Endothelial cell of umbilical vein (primary cell): ENCODE results near the gene PKP3. TPM values are rescaled to one million over a fixed set of nuclear protein-coding genes. Genes with fewer than 3 reads are reported as not detected.

Experiments
- BruUV-seq: library from RNA; stranded (reverse); fragments of 400-500 nt; replicated peaks from 2 replicates; lab custom pipeline; 2021; lab: Mats Ljungman, UMichigan
- CTCF ChIA-PET: fragments of 300-600, 350-600 bp; sonication (Branson Sonifier 250); formaldehyde crosslinking; loops from one replicate; lab custom pipeline; 2021; ENCODE audit warnings: antibody characterized with exemption, inconsistent platforms; lab: Charles Lee
- POLR2A ChIA-PET: fragments of 300-600, 350-600 bp; sonication (Branson Sonifier 250); formaldehyde crosslinking; loops from one replicate; lab custom pipeline; 2021; ENCODE audit warnings: antibody characterized with exemption, inconsistent platforms; lab: Charles Lee
- DNase-seq: peaks from one replicate; pipeline ENCODE4 v3.0.0-alpha.2; 2011; ENCODE audit warnings: low read depth, low spot score
- FAIRE-seq: peaks from 2 replicates; lab custom pipeline; 2011; peaks lifted over from hg19 to GRCh38; lab: Jason Lieb, UNC
- H2AFZ ChIP-seq: 2 replicates; pipeline ENCODE4 v1.6.0; 2012; ENCODE audit warnings: low read depth, low read length, control low read depth, inconsistent platforms
- H3K27ac ChIP-seq: 2 replicates; pipeline ENCODE4 v1.5.1; 2011; ENCODE audit warnings: low read depth, mild to moderate bottlenecking, control low read depth, low read length, moderate library complexity; ENCODE audit not compliant: insufficient read depth
- H3K27me3 ChIP-seq, 2 experiments: 2 replicates each; pipeline versions ENCODE4 v1.6.0 to v1.6.1; 2011; ENCODE audit warnings: low read length in 2 of 2, mixed read lengths in 1 of 2; ENCODE audit not compliant: control insufficient read depth in 2 of 2, insufficient read depth in 2 of 2
- H3K36me3 ChIP-seq, 2 experiments: 2 replicates in 1 of 2; 3 replicates in 1 of 2; pipeline ENCODE4 v1.5.1; 2011; ENCODE audit warnings: low read length in 2 of 2, mild to moderate bottlenecking in 1 of 2, moderate library complexity in 1 of 2; ENCODE audit not compliant: control insufficient read depth in 2 of 2, insufficient read depth in 2 of 2; ENCODE audit errors: extremely low read depth in 1 of 2
- H3K4me1 ChIP-seq: 3 replicates; pipeline ENCODE4 v1.5.1; 2011; ENCODE audit warnings: mild to moderate bottlenecking, low read length; ENCODE audit not compliant: control insufficient read depth, insufficient read depth; ENCODE audit errors: extremely low read depth
- H3K4me2 ChIP-seq: 2 replicates; pipeline ENCODE4 v1.6.1; 2011; ENCODE audit warnings: low read length, control low read depth, mixed read lengths; ENCODE audit not compliant: insufficient read depth
- H3K4me3 ChIP-seq, 3 experiments: fragments of 200-600 bp in 1 of 3; sonication (generic), shearing (Covaris generic) in 1 of 3; replicated peaks in 1 of 3; 2 replicates each; pipeline ENCODE4 v1.5.1; 2011 to 2016; ENCODE audit warnings: control low read depth in 3 of 3, low read length in 3 of 3, mild to moderate bottlenecking in 2 of 3, inconsistent platforms in 1 of 3, low read depth in 1 of 3, moderate library complexity in 1 of 3; ENCODE audit not compliant: insufficient read depth in 1 of 3
- H3K79me2 ChIP-seq: 2 replicates; pipeline ENCODE4 v1.6.0; 2012; ENCODE audit warnings: low read length, inconsistent platforms; ENCODE audit not compliant: control insufficient read depth, insufficient read depth
- H3K9ac ChIP-seq: replicated peaks from 2 replicates; pipeline ENCODE3; 2011; ENCODE audit warnings: low read length, control low read depth; ENCODE audit not compliant: insufficient read depth; ENCODE audit errors: extremely low read depth
- H3K9me1 ChIP-seq: replicated peaks from 3 replicates; pipeline ENCODE4 v1.6.0; 2011; ENCODE audit warnings: mild to moderate bottlenecking, low read length; ENCODE audit not compliant: control insufficient read depth, insufficient read depth; ENCODE audit errors: extremely low read depth
- H3K9me3 ChIP-seq: replicated peaks from 2 replicates; pipeline ENCODE4 v1.5.1; 2012; ENCODE audit warnings: low read length, inconsistent platforms; ENCODE audit not compliant: control insufficient read depth, insufficient read depth
- H4K20me1 ChIP-seq: replicated peaks from 2 replicates; pipeline ENCODE3; 2011; ENCODE audit warnings: mild to moderate bottlenecking, low read length; ENCODE audit not compliant: control insufficient read depth, insufficient read depth; ENCODE audit errors: extremely low read depth
- CTCF ChIP-seq, 2 donors: IDR thresholded peaks; 1 replicate in 1 of 2; 2 replicates in 1 of 2; pipeline ENCODE4 v1.5.1; 2011; ENCODE audit warnings: low read length in 2 of 2, mild to moderate bottlenecking in 2 of 2, moderate library complexity in 2 of 2, control low read depth in 1 of 2, inconsistent platforms in 1 of 2, low read depth in 1 of 2; ENCODE audit not compliant: insufficient read depth in 1 of 2; ENCODE audit errors: extremely low read depth in 1 of 2
- EZH2 ChIP-seq: IDR thresholded peaks from 2 replicates; pipeline ENCODE4 v1.6.1; 2012; ENCODE audit warnings: borderline replicate concordance, low read depth, mild to moderate bottlenecking, moderate library complexity, low read length, inconsistent platforms; ENCODE audit not compliant: severe bottlenecking
- FOS ChIP-seq: IDR thresholded peaks from 2 replicates; pipeline ENCODE4 v1.6.1; 2011; ENCODE audit warnings: mild to moderate bottlenecking, low read length, moderate library complexity, borderline replicate concordance; ENCODE audit not compliant: insufficient read depth
- GATA2 ChIP-seq: IDR thresholded peaks from 2 replicates; pipeline ENCODE4 v1.7.0; 2011; ENCODE audit warnings: low read depth, mild to moderate bottlenecking, moderate library complexity, mixed read lengths, low read length; ENCODE audit not compliant: insufficient read length, insufficient read depth
- JUN ChIP-seq: IDR thresholded peaks from 2 replicates; pipeline ENCODE4 v1.6.1; 2011; ENCODE audit warnings: borderline replicate concordance, low read depth; ENCODE audit not compliant: insufficient read length, insufficient read depth
- MAX ChIP-seq: IDR thresholded peaks from 2 replicates; pipeline ENCODE4 v1.6.1; 2011; ENCODE audit not compliant: insufficient read depth, insufficient read length
- MYC ChIP-seq: IDR thresholded peaks from one replicate; pipeline ENCODE4 v1.6.1; 2011; ENCODE audit warnings: mild to moderate bottlenecking, low read depth, low read length
- POLR2A ChIP-seq: IDR thresholded peaks from 2 replicates; pipeline ENCODE4 v1.6.1; 2012; ENCODE audit warnings: low read depth, mild to moderate bottlenecking, control low read depth, low read length
- POLR2AphosphoS5 ChIP-seq: IDR thresholded peaks from 2 replicates; pipeline ENCODE4 v1.6.1; 2012; ENCODE audit warnings: low read depth, mild to moderate bottlenecking, control low read depth, low read length, moderate library complexity; ENCODE audit not compliant: insufficient read depth
- dilution Hi-C: fragments of 300-500 bp; cut with MboI; formaldehyde crosslinking; loops from one replicate; pipeline ENCODE4 v1.15.0; 2019; ENCODE audit warnings: low sequenced_read_pairs; ENCODE audit not compliant: extremely low pct_ligation_motif_present
- intact Hi-C: fragments of 100-400 bp; cut with micrococcal nuclease; formaldehyde crosslinking; loops from one replicate; pipeline ENCODE4 v1.10.0; 2022
- polyA plus RNA-seq, 4 experiments: library from polyadenylated mRNA; depleted of rRNA in 3 of 4; stranded (reverse) in 3 of 4; unstranded in 1 of 4; fragments of >200 nt; gene quantifications; 2 replicates each; pipeline versions ENCODE4 v1.2.1 to v1.2.3, GENCODE V29; 2011 to 2012; ENCODE audit warnings: missing spikeins in 1 of 4
- total RNA-seq: library from RNA; stranded (reverse); gene quantifications from 2 replicates; pipeline ENCODE4 v1.2.3, GENCODE V29; 2021

The PKP3 gene
- total and polyA plus RNA-seq, 2 donors (not counting 3 experiments of a cell fraction or from before 2014, with no cell fraction given): 0.27 to 0.59 TPM

GRCh38 chr11:406796-407650, 13.0 kb downstream of the PKP3 start:
- H3K27me3 ChIP-seq: no peaks in the 10 kb centered on the region
- H3K27ac ChIP-seq: peak overlapping the region; percentile 38
- ChIA-PET CTCF (interaction anchor here (0.7 to 5.5 kb wide), 11 partner anchors 8 to 156 kb away, joined by 3 to 57 read pairs (median 4); partner anchors contain the start of genes PTDSS2 and RNH1), POLR2A (interaction anchor here (0.9 kb wide), 1 partner anchor 200 kb away, joined by 3 read pairs; the partner anchor contains the start of genes BET1L and RIC8A)
- peak overlapping the region; percentile 40 for H3K9ac ChIP-seq
- BruUV-seq: no TSS peak
- DNase-seq (peak; percentile 46), FAIRE-seq (peak; percentile 55)
- intact Hi-C loops: loop anchor here (1.0 kb wide), 2 partner anchors 8 to 111 kb away; no protein-coding TSS in a partner anchor
- H3K9me3 ChIP-seq: no peaks in the 10 kb centered on the region
- TF ChIP-seq POLR2A (peak; percentile 23), MAX (no peak), FOS (no peak), GATA2 (no peak), CTCF (IDR thresholded peaks at IDR 0.05; ENCODE audit: extremely low read depth in 1 of 2, insufficient read depth in 1 of 2, low read depth in 1 of 2, low read length in 2 of 2) (peak in 1 of 2 donors; percentile 7), EZH2 (no peak), MYC (no peak), JUN (no peak), POLR2AphosphoS5 (no peak)
- peak overlapping the region; percentile 57 for H3K4me2 ChIP-seq
- no peaks in the 10 kb centered on the region for H4K20me1 ChIP-seq
- H2AFZ ChIP-seq: peak overlapping the region; percentile 88
- H3K4me3 ChIP-seq: peak overlapping the region; percentile 42 to 51 (median 47)
- H3K79me2 ChIP-seq: no peaks in the 10 kb centered on the region
- H3K4me1 ChIP-seq: peaks cover 5% of the 10 kb centered on the region
- dilution Hi-C loops: no loop called here
- no peaks in the 10 kb centered on the region for H3K36me3 ChIP-seq
- H3K9me1 ChIP-seq: no peaks in the 10 kb centered on the region
